Activated CD4-positive, alpha-beta T cell treated with anti-CD3 and anti-CD28 coated beads, Interleukin-2, amount 10 ng/mL, durations not matched to agents 7 days and 5 days (primary cell): ENCODE results near the gene DYNC1H1. TPM values are rescaled to one million over a fixed set of nuclear protein-coding genes. Genes with fewer than 3 reads are reported as not detected.
"Not testable (repeated sequence)": the region's sequence is repeated elsewhere in the genome, so short reads cannot be mapped to it uniquely, and the experiment has no call there.

ENCODE experiments used
- CTCF ChIA-PET: fragments of 350-600 bp; sonication (Branson Sonifier 250); formaldehyde crosslinking; loops from one replicate; lab custom pipeline; 2021; ENCODE audit warnings: antibody characterized with exemption; lab: Charles Lee
- POLR2A ChIA-PET: fragments of 350-600 bp; sonication (Branson Sonifier 250); formaldehyde crosslinking; loops from one replicate; lab custom pipeline; 2021; ENCODE audit warnings: antibody characterized with exemption; lab: Charles Lee
- DNase-seq: peaks from one replicate; pipeline ENCODE4 v3.0.0-alpha.2; 2020
- H3K27ac Mint-ChIP-seq: one replicate; pipeline ENCODE4 v1.8.0; 2021; ENCODE audit warnings: mild to moderate bottlenecking, moderate library complexity, mixed read lengths
- H3K27me3 Mint-ChIP-seq: one replicate; pipeline ENCODE4 v1.8.0; 2021; ENCODE audit warnings: mixed read lengths
- H3K36me3 Mint-ChIP-seq: one replicate; pipeline ENCODE4 v1.8.0; 2021; ENCODE audit warnings: low read depth, mixed read lengths
- H3K4me1 Mint-ChIP-seq: one replicate; pipeline ENCODE4 v1.8.0; 2021; ENCODE audit warnings: mixed read lengths
- H3K4me3 Mint-ChIP-seq: one replicate; pipeline ENCODE4 v1.8.0; 2021; ENCODE audit warnings: mild to moderate bottlenecking, moderate library complexity, mixed read lengths
- H3K9me3 Mint-ChIP-seq: one replicate; pipeline ENCODE4 v1.8.0; 2021; ENCODE audit warnings: mixed read lengths
- total RNA-seq, 2 experiments: library from RNA; stranded (reverse); gene quantifications; one replicate each; pipeline ENCODE4 v1.2.3, GENCODE V29; 2021

Gene DYNC1H1
- total RNA-seq, 2 experiments from 2014 or later = 262 to 264 TPM

- POLR2A ChIA-PET = no interaction called here
- no peak overlapping the region for H3K4me3 Mint-ChIP-seq
- no peak overlapping the region for H3K27ac Mint-ChIP-seq
- H3K9me3 Mint-ChIP-seq = peaks cover 2% of the 10 kb centered on the region
- H3K27me3 Mint-ChIP-seq = no peaks in the 10 kb centered on the region
- H3K36me3 Mint-ChIP-seq = peaks cover 14% of the 10 kb centered on the region
- CTCF ChIA-PET = interaction anchor here (0.7 to 1.6 kb wide), 2 partner anchors 9 to 11 kb away, joined by 3 read pairs; no protein-coding TSS in a partner anchor
- H3K4me1 Mint-ChIP-seq = peaks cover 5% of the 10 kb centered on the region
- no peak for DNase-seq
Measured at GRCh38 chr14:102055181-102055901, 91.0 kb downstream of the DYNC1H1 start.

- H3K4me1 Mint-ChIP-seq = peaks cover 7% of the 10 kb centered on the region
- ChIA-PET POLR2A (no interaction called here), CTCF (no interaction called here)
- peaks cover 2% of the 10 kb centered on the region for H3K9me3 Mint-ChIP-seq
- no peaks in the 10 kb centered on the region for H3K27me3 Mint-ChIP-seq
- no peak overlapping the region for H3K27ac Mint-ChIP-seq
- H3K36me3 Mint-ChIP-seq = peaks cover 8% of the 10 kb centered on the region
- DNase-seq = no peak
- no peak overlapping the region for H3K4me3 Mint-ChIP-seq
Measured at GRCh38 chr14:102056694-102057442, 92.5 kb downstream of the DYNC1H1 start.

GRCh38 chr14:102057480-102058114, 93.2 kb downstream of the DYNC1H1 start:
- ChIA-PET POLR2A (no interaction called here), CTCF (interaction anchor here (0.6 to 1.0 kb wide), 3 partner anchors 9 to 65 kb away, joined by 3 to 4 read pairs (median 3); no protein-coding TSS in a partner anchor)
- Mint-ChIP-seq H3K9me3 (peaks cover 2% of the 10 kb centered on the region), H3K27me3 (no peaks in the 10 kb centered on the region), H3K4me3 (no peak overlapping the region), H3K27ac (no peak overlapping the region), H3K36me3 (peaks cover 2% of the 10 kb centered on the region), H3K4me1 (peaks cover 9% of the 10 kb centered on the region)
- DNase-seq = no peak

- Mint-ChIP-seq H3K27me3 (no peaks in the 10 kb centered on the region), H3K9me3 (peaks cover 2% of the 10 kb centered on the region), H3K4me3 (no peak overlapping the region), H3K36me3 (no peaks in the 10 kb centered on the region), H3K27ac (no peak overlapping the region), H3K4me1 (peaks cover 11% of the 10 kb centered on the region)
- POLR2A ChIA-PET = no interaction called here
- CTCF ChIA-PET = interaction anchor here (0.6 to 1.0 kb wide), 3 partner anchors 9 to 64 kb away, joined by 3 to 4 read pairs (median 3); no protein-coding TSS in a partner anchor
- DNase-seq = no peak
Measured at GRCh38 chr14:102058146-102058545, 93.8 kb downstream of the DYNC1H1 start.

- Mint-ChIP-seq H3K27me3 (no peaks in the 10 kb centered on the region), H3K36me3 (no peaks in the 10 kb centered on the region), H3K4me3 (no peak overlapping the region), H3K4me1 (peaks cover 11% of the 10 kb centered on the region), H3K9me3 (peaks cover 2% of the 10 kb centered on the region), H3K27ac (no peak overlapping the region)
- CTCF ChIA-PET = no interaction called here
- POLR2A ChIA-PET = no interaction called here
- DNase-seq = no peak
Measured at GRCh38 chr14:102058961-102059360, 94.6 kb downstream of the DYNC1H1 start.

DNA sequence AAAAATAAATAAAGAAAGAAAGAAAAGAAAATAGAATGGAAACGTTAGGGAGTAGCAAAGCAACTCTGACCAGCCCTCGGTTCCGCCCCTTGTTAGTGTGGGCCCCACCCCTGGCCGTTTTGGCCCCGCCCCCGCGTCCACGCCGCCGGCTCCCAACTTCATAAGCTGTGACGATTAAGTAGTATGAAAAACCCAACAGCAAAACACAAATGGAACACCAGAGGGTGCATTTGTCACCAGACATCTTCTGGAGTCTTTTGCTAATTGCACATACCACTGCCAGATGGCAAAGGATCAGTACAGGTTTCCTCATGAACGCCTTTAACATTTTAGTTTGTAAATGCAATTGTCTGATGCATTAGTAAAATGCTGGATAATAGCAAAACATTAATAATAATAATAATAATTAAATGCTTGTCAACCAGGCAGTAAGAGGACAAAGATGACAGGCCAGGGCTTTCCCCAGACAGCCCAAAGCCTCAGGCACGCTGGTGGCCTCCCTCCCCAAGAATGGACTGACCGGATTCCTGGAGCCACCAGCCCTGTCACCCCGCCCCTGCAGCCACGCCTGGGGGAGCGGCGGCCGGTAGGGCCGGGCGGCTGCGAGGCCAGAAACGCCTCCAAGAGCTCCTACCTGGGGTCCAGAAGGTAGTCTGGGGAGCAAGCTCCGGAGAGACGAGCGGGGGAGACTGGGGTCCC, 98.9 kb downstream of the DYNC1H1 start:
- H3K9me3 Mint-ChIP-seq = no peaks in the 10 kb centered on the region
- H3K4me3 Mint-ChIP-seq = no peak overlapping the region
- H3K4me1 Mint-ChIP-seq = peaks cover 10% of the 10 kb centered on the region
- ChIA-PET POLR2A (interaction anchor here (0.6 to 0.7 kb wide), 3 partner anchors 14 to 139 kb away, joined by 3 to 7 read pairs (median 3); no protein-coding TSS in a partner anchor), CTCF (interaction anchor here (0.6 to 1.8 kb wide), 6 partner anchors 14 to 251 kb away, joined by 3 to 4 read pairs (median 3); no protein-coding TSS in a partner anchor)
- H3K27me3 Mint-ChIP-seq = no peaks in the 10 kb centered on the region
- peak; percentile 75 for DNase-seq
- H3K36me3 Mint-ChIP-seq = no peaks in the 10 kb centered on the region
- H3K27ac Mint-ChIP-seq = no peak overlapping the region

- CTCF ChIA-PET = interaction anchor here (0.6 to 1.8 kb wide), 4 partner anchors 14 to 251 kb away, joined by 3 to 4 read pairs (median 4); no protein-coding TSS in a partner anchor
- DNase-seq = no peak
- POLR2A ChIA-PET = no interaction called here
- Mint-ChIP-seq H3K4me1 (peaks cover 10% of the 10 kb centered on the region), H3K36me3 (no peaks in the 10 kb centered on the region), H3K9me3 (no peaks in the 10 kb centered on the region), H3K27ac (no peak overlapping the region), H3K4me3 (no peak overlapping the region), H3K27me3 (no peaks in the 10 kb centered on the region)
Measured at GRCh38 chr14:102063808-102064429, 99.5 kb downstream of the DYNC1H1 start.

DNA sequence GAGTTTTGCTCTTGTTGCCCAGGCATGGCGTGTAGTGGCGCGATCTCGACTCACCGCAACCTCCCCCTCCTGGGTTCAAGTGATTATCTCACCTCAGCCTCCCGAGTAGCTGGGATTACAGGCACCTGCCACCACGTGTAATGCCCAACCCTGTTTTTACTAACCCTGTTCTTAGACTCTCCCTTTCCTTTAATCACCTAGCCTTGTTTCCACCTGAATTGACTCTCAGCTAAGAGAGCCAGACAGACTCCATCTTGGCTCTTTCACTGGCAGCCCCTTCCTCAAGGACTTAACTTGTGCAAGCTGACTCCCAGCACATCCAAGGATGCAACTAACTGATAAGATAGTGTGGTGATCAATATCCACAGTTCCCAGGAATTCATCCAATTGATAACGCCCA, 100.2 kb downstream of the DYNC1H1 start:
- DNase-seq, H3K27me3 Mint-ChIP-seq, H3K4me3 Mint-ChIP-seq, POLR2A ChIA-PET, H3K27ac Mint-ChIP-seq, H3K36me3 Mint-ChIP-seq, H3K9me3 Mint-ChIP-seq: not testable (repeated sequence)
- peaks cover 10% of the 10 kb centered on the region for H3K4me1 Mint-ChIP-seq
- CTCF ChIA-PET = interaction anchor here (0.6 to 0.7 kb wide), 2 partner anchors 89 to 1812 kb away, joined by 3 to 4 read pairs; no protein-coding TSS in a partner anchor

GRCh38 chr14:102066041-102066451, 101.7 kb downstream of the DYNC1H1 start:
- H3K4me1 Mint-ChIP-seq = peaks cover 8% of the 10 kb centered on the region
- no peak overlapping the region for H3K4me3 Mint-ChIP-seq
- H3K27ac Mint-ChIP-seq = no peak overlapping the region
- H3K27me3 Mint-ChIP-seq = no peaks in the 10 kb centered on the region
- CTCF ChIA-PET = interaction anchor here (1.0 kb wide), 1 partner anchor 15 kb away, joined by 3 read pairs; no protein-coding TSS in a partner anchor
- POLR2A ChIA-PET = interaction anchor here (0.6 kb wide), 1 partner anchor 13 kb away, joined by 3 read pairs; no protein-coding TSS in a partner anchor
- DNase-seq = no peak
- no peaks in the 10 kb centered on the region for H3K9me3 Mint-ChIP-seq
- H3K36me3 Mint-ChIP-seq = no peaks in the 10 kb centered on the region

- H3K27ac Mint-ChIP-seq = no peak overlapping the region
- ChIA-PET CTCF (no interaction called here), POLR2A (no interaction called here)
- peaks cover 2% of the 10 kb centered on the region for H3K36me3 Mint-ChIP-seq
- H3K4me1 Mint-ChIP-seq = peaks cover 1% of the 10 kb centered on the region
- no peaks in the 10 kb centered on the region for H3K27me3 Mint-ChIP-seq
- no peak overlapping the region for H3K4me3 Mint-ChIP-seq
- H3K9me3 Mint-ChIP-seq = no peaks in the 10 kb centered on the region
- DNase-seq = no peak
Measured at GRCh38 chr14:102071283-102071998, 107.1 kb downstream of the DYNC1H1 start.

- no peak for DNase-seq
- Mint-ChIP-seq H3K4me3 (no peak overlapping the region), H3K36me3 (peaks cover 21% of the 10 kb centered on the region), H3K27me3 (no peaks in the 10 kb centered on the region), H3K4me1 (no peaks in the 10 kb centered on the region), H3K9me3 (no peaks in the 10 kb centered on the region), H3K27ac (no peak overlapping the region)
- CTCF ChIA-PET = interaction anchor here (1.2 to 1.5 kb wide), 2 partner anchors 10 to 22 kb away, joined by 3 to 4 read pairs; no protein-coding TSS in a partner anchor
- POLR2A ChIA-PET = no interaction called here
Measured at GRCh38 chr14:102074415-102074964, 110.1 kb downstream of the DYNC1H1 start.
